ENCODE data around the gene FERMT2. TPM values are rescaled to one million over a fixed set of nuclear protein-coding genes. Genes with fewer than 3 reads are reported as not detected.
A peak's percentile ranks its signal among the peaks of the same experiment; 100 is the strongest.

Gene FERMT2
- total RNA-seq, 1 donor from 2014 or later: 86.0 TPM

- DNase-seq: no peak
- TF ChIP-seq CTCF (IDR thresholded peaks at IDR 0.05): no peak
- peaks cover 5% of the 10 kb centered on the region for H3K27me3 ChIP-seq (ENCODE audit: low read depth)
- intact Hi-C loops (cut with DNase I): no loop called here
- H3K4me1 ChIP-seq: peaks cover 48% of the 10 kb centered on the region
- no peaks in the 10 kb centered on the region for H3K9me3 ChIP-seq
- no peak overlapping the region for H3K4me3 ChIP-seq
- ATAC-seq: no peak
- H3K27ac ChIP-seq: no peak overlapping the region
- peaks cover 22% of the 10 kb centered on the region for H3K36me3 ChIP-seq
Observed at GRCh38 chr14:52944254-52944653, 6.6 kb downstream of the FERMT2 start.

- Histone ChIP-seq H3K9me3 (no peaks in the 10 kb centered on the region), H3K4me3 (no peak overlapping the region), H3K27ac (no peak overlapping the region), H3K36me3 (no peaks in the 10 kb centered on the region), H3K27me3 (ENCODE audit: low read depth) (no peaks in the 10 kb centered on the region), H3K4me1 (peaks cover 55% of the 10 kb centered on the region)
- no peak for TF ChIP-seq CTCF (IDR thresholded peaks at IDR 0.05)
- intact Hi-C loops (cut with DNase I): no loop called here
- DNase-seq (no peak), ATAC-seq (no peak)
Observed at GRCh38 chr14:52939427-52939826, 11.4 kb downstream of the FERMT2 start.

- Histone ChIP-seq H3K4me1 (peaks cover 56% of the 10 kb centered on the region), H3K36me3 (no peaks in the 10 kb centered on the region), H3K4me3 (no peak overlapping the region), H3K27ac (no peak overlapping the region), H3K9me3 (no peaks in the 10 kb centered on the region), H3K27me3 (ENCODE audit: low read depth) (no peaks in the 10 kb centered on the region)
- intact Hi-C loops (cut with DNase I): no loop called here
- DNase-seq: no peak
- ATAC-seq: peak; percentile 34 to 69
- TF ChIP-seq CTCF (IDR thresholded peaks at IDR 0.05): no peak
Observed at GRCh38 chr14:52937869-52938268, 13.0 kb downstream of the FERMT2 start.

GRCh38 chr14:52937306-52937705 lies 13.5 kb downstream of the FERMT2 start:
- intact Hi-C loops (cut with DNase I): no loop called here
- DNase-seq: no peak

GRCh38 chr14:52936437-52936836 lies 14.4 kb downstream of the FERMT2 start:
- Histone ChIP-seq H3K4me1 (peaks cover 55% of the 10 kb centered on the region), H3K4me3 (no peak overlapping the region), H3K27ac (no peak overlapping the region), H3K36me3 (no peaks in the 10 kb centered on the region), H3K9me3 (no peaks in the 10 kb centered on the region), H3K27me3 (ENCODE audit: low read depth) (no peaks in the 10 kb centered on the region)
- intact Hi-C loops (cut with DNase I): no loop called here
- ATAC-seq (no peak), DNase-seq (no peak)
- no peak for TF ChIP-seq CTCF (IDR thresholded peaks at IDR 0.05)

More at GRCh38 chr14:52937306-52937705, 13.5 kb downstream of the FERMT2 start:
- no peak for TF ChIP-seq CTCF (IDR thresholded peaks at IDR 0.05)
- H3K9me3 ChIP-seq: no peaks in the 10 kb centered on the region
- ATAC-seq: peak; percentile 66 to 87
- peaks cover 56% of the 10 kb centered on the region for H3K4me1 ChIP-seq
- no peak overlapping the region for H3K27ac ChIP-seq
- no peak overlapping the region for H3K4me3 ChIP-seq
- no peaks in the 10 kb centered on the region for H3K27me3 ChIP-seq (ENCODE audit: low read depth)
- no peaks in the 10 kb centered on the region for H3K36me3 ChIP-seq

GRCh38 chr14:52935833-52936232 lies 15.0 kb downstream of the FERMT2 start:
- TF ChIP-seq CTCF (IDR thresholded peaks at IDR 0.05): no peak
- no peak for DNase-seq
- no peaks in the 10 kb centered on the region for H3K9me3 ChIP-seq
- no peaks in the 10 kb centered on the region for H3K27me3 ChIP-seq (ENCODE audit: low read depth)
- H3K4me3 ChIP-seq: no peak overlapping the region
- no peak overlapping the region for H3K27ac ChIP-seq
- no peak for ATAC-seq
- intact Hi-C loops (cut with DNase I): no loop called here
- peaks cover 52% of the 10 kb centered on the region for H3K4me1 ChIP-seq
- H3K36me3 ChIP-seq: no peaks in the 10 kb centered on the region
